HG03108 (cell line): ENCODE results near the gene SLC45A1.

Experiments used
- ATAC-seq: cut with Tn5 transposase; IDR thresholded peaks from one replicate; pipeline ENCODE4 v1.9.1; 2021; ENCODE audit warnings: moderate library complexity; ENCODE audit not compliant: unreplicated experiment

SLC45A1 gene

DNA sequence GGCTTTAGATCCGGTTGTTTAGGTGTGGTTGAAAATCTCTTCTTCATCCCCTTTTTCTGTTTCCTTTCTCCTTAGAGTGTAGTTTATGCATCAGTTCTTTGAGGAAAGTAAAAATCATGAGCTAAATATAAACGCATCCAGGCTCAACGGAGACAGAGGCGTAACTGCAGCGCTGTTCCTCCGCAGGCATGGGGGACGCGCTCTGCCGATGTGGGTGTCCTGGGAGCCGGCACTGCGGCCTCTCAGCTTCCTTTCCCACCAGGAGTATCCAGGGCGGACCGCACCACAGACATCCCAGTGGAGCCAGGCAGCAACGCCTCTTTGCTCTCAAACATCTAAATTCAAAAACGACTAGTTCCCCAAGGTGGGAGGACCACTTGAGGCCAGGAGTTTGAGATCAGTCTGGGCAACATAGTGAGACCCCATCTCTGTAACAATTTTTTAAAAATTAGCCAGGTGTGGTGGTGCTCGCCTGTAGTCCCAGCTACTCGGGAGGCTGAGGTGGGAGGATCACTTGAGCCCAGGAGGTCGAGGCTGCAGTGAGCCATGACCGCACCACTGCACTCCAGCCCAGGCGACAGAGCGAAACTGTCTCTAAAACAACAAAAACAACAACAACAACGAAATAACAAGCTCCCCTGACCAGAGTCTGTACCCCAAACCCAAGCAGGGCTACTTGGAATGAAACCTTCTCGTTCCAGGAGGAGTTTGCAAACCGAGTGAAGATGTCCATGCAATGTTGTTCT is 16.4 kb downstream of the SLC45A1 start:
- no peak for ATAC-seq

DNA sequence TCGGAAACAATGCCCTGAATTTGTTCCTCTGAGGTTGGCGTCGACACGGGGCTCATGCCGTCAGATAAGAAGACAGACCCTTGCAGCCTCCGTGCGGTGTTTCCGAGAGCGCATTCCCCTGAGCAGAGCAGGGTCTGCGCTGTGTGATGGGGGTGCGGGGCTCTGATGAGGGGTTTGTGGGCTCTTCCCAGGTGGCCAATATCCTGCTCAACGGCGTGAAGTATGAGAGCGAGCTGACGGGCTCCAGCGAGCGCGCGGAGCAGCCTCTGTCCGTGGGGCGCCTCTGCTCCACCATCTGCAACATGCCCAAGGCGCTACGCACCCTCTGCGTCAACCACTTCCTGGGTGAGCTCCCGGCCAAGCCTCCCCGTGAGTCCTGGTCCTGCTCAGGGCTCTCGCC is 17.3 kb downstream of the SLC45A1 start:
- no peak for ATAC-seq

DNA sequence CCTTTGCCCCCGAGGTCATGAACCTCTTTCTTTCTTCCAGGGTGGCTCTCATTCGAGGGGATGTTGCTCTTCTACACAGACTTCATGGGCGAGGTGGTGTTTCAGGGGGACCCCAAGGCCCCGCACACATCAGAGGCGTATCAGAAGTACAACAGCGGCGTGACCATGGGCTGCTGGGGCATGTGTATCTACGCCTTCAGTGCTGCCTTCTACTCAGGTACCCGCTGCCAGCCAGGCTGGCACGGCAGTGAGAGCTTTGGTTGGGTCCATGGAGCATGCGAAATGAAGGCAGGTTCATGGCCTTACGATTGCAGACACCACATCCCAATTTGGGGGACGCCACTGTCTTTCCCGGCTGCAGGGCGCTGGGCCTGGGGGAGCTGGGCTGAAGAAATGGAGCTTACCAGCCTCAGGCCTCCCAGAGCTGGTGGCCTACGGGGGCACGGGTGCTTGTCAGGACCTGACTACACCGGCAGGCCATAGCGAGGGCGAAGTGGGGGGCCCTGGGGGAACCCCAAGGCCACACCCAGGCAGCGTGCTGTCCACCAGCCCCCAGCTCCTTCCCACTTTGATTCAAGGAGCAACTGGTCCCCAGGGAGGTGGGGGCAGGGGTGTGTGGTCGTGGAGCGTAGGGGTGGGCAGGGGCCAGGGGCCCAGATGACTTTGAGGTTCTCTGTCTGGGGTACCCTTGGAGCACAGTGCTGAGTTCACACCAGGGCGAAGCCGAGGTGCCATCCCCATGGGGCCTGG is 20.0 kb downstream of the SLC45A1 start:
- no peak for ATAC-seq

DNA sequence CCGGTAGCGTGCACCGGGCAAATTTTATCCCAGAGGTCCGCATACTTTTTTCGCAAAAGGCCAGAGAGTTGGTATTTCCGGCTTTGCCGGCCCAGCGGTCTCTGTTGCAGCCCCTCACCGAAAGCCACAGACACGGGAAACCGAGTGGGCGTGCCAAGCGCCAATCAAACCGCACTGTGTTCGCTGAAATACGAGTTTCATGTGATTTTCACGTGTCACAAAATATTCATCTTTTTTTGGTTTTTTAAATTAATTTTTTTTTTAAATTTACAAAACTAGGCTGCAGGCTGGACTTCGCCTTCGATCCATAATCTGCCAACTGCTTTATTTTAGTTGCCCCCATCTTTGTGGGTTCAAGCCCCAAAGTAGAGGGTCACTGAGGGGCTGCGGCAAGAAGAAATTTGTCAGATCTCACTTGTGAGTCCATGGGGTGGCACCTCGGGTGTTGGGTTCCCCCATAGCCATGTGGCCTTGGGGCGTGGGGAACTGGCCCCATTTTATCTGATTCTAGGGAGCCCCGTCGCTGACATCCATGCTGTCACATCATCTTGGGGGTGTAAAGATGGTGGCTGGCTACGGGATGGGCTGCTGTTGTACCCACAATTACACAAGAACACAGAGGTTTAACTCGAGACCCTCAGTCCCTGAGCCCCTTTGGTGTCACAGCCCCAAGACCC is 20.8 kb downstream of the SLC45A1 start:
- ATAC-seq, result no peak

DNA sequence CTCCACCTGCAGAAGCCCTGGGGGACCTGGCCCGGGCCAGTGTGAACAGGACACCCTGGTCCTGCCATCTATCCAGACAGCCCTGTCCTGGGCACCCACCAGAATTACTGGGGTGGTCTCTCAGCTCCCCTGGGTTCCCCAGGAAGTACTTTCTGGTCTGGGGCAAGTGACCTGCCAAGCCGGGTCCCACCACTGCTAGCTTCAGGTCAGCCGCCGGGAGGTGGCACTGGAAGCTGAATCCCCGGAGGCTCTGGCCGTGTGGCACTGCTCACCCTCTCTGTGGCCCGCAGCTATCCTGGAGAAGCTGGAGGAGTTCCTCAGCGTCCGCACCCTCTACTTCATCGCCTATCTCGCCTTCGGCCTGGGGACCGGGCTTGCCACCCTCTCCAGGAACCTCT is 21.3 kb downstream of the SLC45A1 start:
- ATAC-seq, result no peak

DNA sequence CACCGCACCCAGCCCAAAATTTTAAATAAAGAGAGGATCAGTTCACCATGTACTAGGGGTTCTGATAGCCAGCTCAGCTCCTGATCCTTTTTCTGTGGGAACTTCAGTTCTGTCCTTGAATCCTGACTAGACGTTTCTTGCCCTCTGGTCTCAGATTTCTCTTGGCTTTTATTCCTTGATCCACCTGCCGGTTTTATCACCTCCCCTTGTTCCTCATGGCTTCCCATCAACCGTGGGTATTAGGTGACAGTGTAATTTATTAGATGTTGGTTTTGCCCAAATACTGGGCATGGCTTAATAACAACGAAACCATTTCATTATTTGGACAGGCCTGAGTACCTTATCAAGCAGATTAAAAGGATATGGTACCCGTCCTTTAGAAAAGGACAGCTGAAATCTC is 22.5 kb downstream of the SLC45A1 start:
- no peak for ATAC-seq

GRCh38 chr1:8342325-8342724 is 24.4 kb downstream of the SLC45A1 start:
- ATAC-seq, result no peak

DNA sequence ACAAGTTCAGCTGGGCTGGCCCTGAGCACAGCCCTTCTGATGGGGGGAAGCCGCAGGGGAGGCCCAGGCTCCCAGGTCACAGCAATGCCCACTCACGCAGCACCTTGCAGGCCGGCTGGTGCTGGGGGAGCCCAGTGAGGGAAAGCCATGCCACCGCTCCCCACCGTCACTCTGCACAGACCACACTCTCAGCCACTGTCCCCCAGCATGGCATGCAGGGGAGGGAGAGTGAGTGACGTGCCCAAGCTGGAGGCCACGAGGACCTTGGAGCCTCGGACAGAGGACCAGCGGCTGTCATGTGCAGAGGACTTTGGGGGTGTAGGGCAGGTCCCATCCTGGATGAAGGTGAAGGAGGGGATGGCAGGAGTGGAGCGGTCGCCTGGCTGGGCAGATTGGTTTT is 25.1 kb downstream of the SLC45A1 start:
- no peak for ATAC-seq

DNA sequence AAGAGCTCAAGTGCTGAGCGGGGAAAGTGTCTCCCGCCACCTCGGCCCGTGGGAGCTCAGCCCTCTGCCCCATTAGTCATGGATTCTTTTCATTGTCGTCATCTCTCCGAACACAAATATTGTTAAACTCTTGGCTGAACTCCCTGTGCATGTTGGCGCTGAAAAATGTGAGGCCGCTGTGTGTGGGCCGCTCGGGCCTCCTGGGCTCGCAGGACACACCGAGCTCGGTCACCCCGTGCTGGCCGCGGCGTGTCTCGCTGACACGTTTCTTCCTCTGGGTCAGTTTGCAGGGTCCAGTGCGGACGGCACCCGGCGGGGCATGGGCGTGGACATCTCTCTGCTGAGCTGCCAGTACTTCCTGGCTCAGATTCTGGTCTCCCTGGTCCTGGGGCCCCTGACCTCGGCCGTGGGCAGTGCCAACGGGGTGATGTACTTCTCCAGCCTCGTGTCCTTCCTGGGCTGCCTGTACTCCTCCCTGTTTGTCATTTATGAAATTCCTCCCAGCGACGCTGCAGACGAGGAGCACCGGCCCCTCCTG is 25.6 kb downstream of the SLC45A1 start:
- no peak for ATAC-seq

- ATAC-seq, result no peak
Measured at GRCh38 chr1:8344893-8345507, 27.1 kb downstream of the SLC45A1 start.

DNA sequence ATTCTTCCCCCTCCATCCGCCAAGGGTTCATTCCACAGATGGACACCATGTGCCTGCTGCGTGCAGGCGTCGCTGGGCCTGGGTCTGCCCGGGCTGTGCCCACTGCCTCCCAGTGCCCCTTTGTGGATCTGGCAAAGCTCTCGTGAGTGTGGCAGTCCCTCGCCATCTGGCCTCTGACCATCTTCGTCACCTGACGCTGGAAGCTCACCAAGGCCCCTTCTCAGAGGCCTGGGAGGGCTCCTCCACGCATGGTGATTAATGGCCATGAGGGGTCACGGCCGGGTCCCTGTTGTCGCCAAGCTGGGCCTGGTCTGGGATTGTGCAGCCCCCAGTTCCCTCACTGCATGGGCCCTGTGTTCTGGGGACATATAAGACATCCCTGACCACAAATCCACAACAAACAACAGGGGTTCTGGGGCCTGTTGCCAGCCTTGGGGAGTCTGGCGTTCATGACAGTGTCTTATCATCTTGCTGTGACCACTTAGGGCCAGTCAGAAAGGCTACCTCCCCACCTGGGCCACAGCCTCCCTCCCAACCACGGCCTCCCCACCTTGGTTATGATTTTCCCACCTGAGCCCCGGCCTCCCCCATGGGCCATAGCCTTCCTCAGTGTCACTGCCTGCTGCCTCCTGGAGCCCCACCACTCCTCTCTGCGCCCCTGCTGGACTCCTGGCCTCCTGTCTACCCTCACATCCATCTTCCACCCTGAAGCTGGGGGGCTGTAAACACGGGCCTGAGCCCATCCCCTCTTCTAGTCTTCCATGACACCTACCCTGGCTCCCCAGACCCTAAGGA is 27.9 kb downstream of the SLC45A1 start:
- no peak for ATAC-seq

DNA sequence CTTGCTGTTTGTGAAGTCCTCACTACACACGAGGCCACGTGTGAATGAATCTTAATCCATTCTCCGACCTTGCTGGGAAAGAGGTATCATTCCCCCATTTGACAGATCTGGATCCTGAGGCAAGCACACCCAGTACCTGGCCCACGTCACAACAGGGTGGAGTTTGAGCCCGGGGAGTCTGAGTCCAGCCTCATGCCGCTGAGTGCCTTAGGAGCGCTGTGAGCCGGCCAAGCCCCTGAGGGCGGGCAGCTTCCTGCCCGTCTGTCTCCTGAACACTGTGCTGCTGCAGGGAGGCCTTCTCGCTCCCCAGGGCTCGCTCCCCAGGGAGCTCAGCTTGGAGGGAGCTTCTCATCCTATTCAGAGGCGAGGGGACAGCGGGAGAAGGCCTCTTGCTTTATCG is 29.7 kb downstream of the SLC45A1 start:
- ATAC-seq, result no peak

DNA sequence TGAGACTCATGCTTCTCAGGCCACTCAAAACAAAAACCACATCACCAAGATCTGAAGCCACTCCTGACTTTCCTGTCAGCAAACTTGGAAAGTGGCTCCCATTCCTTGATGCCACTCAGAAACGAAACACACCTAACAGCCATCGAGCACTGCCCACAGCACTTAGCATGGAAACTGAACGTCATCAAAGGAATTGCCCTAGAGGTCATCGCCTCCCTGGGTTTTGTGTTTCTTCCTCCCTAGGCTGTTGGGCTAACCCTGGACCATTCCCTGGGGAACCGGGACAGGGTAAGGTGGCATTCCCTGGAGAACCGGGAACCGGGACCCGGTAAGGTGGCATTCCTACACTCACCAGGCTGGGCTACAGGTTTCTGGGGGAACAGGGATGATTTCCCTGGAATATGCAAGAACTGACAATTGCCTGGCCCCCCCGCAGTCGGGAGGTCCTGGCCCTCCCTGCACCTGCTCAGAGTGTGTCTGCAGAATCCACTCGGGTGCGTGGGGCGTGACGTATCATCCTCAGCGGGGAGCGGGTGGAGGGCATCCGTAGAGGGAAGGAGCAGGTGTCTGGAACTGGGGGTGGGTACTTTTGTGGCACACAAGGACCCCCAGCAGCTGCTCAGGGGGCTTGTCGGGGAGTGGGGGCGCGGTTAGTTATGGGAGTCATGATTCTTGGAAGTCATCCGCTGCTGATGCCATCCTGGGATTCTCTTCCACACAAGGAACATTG is 30.3 kb downstream of the SLC45A1 start:
- ATAC-seq, result no peak

DNA sequence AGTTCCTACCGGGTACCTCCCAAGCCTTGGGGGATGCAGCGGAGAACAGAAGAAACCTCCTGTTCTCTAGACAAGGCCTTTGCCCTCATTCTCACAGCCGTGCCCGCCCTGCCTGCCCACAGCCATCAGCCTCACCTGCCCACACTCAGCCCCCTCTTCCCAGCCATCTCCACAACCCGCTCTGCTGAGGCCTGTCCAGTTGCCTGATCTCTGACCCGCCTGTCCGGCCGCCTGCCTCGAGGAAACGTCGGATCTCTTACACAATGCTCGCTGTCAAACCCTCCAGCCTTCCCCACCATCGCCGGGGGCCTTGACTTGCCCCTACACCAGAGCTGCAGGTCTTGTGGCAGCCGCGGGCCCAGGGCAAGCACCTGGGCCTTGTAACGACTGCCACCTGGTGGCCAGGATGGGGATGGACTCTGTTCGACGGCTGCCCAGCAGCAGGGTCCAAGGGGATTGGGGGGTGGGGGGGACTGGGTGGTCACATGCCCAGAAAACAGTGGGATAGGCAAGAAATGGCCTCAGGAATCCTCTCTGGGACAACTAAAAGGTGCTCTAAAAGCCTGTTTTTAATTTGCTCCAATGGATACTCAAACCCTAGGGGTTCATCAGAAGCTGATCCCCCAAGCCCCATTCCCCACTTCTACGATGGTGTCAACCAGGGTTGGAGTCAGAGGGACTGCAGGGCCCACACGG is 31.0 kb downstream of the SLC45A1 start:
- no peak for ATAC-seq

- ATAC-seq, result no peak
Measured at GRCh38 chr1:8349473-8349865, 31.6 kb downstream of the SLC45A1 start.

GRCh38 chr1:8349961-8350360 is 32.0 kb downstream of the SLC45A1 start:
- no peak for ATAC-seq

DNA sequence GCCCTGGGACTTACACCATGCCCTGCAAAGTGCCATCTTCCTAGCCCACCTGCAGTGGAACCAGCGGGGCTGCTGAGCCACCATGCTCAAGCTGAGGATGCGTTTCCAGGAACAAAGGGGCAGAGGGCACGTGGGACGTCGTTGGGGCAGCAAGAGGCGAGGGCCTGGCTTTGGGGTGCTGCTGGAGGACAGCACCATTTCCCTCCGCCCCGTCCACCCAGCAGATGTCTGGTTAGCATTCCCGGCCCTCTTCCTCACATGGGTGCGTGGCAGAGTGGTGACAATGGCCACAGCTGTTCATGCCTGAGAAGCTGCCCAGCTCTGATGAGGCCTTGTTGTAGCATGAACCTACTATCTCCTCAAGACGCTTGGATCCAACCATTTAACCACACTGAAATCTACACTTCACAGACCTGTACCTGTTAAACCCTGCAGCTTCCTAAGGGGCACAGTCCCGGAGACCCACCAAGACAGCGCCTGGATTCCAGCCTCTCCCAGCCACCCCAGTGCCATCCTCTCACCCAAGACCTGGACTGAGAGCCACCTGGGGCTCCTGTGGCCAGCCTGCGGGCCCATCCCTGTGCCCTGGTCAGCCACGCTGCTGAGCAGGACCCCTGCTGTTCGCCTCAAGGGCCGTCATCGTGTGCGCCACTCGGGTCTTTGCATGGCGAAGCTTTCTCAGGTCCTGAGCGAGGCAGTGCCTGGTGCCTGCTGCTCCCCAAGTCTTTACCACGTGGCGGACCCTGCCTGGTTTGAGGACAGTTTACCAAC is 33.2 kb downstream of the SLC45A1 start:
- ATAC-seq, result no peak

DNA sequence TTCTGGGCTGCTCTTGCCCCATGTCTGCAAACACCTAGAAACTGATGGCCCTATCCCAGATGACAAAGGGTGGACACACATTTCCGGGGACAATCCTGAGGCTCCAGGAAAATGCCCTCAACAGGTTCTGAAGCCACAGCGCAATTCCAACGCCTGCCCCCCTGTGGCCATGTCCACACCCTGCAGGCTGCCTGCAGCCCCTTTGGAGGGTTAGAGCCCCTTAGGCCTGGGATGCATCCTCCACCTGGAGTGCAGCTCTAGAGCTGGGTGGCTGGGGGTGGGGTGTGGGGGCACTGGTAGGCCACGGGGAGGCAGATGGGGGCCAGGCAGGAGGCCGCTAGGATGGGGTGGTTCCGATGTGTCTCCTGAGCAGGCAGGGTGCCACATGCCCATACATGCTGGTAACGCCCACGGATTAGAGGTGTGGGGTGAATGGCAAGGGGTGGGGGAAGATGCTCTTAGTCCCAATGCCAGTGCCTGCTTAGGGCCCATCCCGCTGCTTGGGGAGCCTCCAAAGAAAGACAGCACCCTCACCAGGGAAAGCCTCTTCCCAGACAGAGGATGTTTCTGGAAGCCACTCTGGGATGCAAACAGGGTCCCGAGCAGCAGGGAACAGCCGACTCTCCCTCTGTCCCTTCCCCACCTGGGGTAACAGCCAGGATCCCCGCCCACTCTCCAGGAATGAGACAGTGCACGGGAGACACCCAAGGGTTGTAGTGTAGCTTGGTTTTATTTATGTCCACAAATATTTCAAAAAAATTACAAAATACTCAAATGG is 34.0 kb downstream of the SLC45A1 start:
- ATAC-seq, result no peak
